Liver (tissue), 3 donors: ENCODE results near the gene CYP24A1.

Source experiments
- TAF1 ChIP-seq: conservative IDR thresholded peaks from 2 replicates; pipeline ENCODE4 v1.6.1; 2016; ENCODE audit warnings: antibody characterized with exemption, mild to moderate bottlenecking
- YY1 ChIP-seq: IDR thresholded peaks from 2 replicates; pipeline ENCODE4 v1.6.1; 2016; ENCODE audit warnings: antibody characterized with exemption, mild to moderate bottlenecking
- TF ChIP-seq, protein P1 (sequence below): fragments of 150-350 bp; IDR thresholded peaks from 2 replicates; pipeline ENCODE4 v1.5.1; 2017; ENCODE audit warnings: improper control_type of control experiment, low read depth, low read length; ENCODE audit not compliant: missing input control
- TF ChIP-seq, protein P2 (sequence below): IDR thresholded peaks from 2 replicates; pipeline ENCODE4 v1.6.1; 2016; ENCODE audit warnings: antibody characterized with exemption
- TF ChIP-seq, protein P3 (sequence below): IDR thresholded peaks from 2 replicates; pipeline ENCODE4 v1.6.1; 2016; ENCODE audit warnings: antibody characterized with exemption
- donor health status: healthy.
- donor health status: healthy.

DNA sequence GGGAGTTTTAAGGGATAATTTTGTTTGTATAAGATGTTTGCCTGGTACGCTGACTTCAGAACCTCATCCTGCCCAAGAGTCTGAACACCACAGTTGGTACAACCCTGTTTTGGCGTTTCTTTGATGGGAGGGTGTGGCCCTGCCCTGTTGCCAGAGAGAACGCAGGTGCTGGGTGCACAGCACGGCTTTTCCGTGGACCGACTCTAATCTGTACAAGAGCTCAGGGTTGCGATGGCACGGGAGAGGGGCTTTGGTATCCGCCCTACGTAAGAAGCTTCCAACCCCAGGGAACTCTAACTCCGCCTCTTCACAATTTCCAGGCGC lies 1.3 kb downstream of the CYP24A1 start:
- TF ChIP-seq, protein P1, sequence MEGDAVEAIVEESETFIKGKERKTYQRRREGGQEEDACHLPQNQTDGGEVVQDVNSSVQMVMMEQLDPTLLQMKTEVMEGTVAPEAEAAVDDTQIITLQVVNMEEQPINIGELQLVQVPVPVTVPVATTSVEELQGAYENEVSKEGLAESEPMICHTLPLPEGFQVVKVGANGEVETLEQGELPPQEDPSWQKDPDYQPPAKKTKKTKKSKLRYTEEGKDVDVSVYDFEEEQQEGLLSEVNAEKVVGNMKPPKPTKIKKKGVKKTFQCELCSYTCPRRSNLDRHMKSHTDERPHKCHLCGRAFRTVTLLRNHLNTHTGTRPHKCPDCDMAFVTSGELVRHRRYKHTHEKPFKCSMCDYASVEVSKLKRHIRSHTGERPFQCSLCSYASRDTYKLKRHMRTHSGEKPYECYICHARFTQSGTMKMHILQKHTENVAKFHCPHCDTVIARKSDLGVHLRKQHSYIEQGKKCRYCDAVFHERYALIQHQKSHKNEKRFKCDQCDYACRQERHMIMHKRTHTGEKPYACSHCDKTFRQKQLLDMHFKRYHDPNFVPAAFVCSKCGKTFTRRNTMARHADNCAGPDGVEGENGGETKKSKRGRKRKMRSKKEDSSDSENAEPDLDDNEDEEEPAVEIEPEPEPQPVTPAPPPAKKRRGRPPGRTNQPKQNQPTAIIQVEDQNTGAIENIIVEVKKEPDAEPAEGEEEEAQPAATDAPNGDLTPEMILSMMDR: no peak
- TF ChIP-seq, protein P2, sequence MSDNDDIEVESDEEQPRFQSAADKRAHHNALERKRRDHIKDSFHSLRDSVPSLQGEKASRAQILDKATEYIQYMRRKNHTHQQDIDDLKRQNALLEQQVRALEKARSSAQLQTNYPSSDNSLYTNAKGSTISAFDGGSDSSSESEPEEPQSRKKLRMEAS: no peak
- TF ChIP-seq TAF1 (no peak), YY1 (no peak)
- TF ChIP-seq, protein P3, sequence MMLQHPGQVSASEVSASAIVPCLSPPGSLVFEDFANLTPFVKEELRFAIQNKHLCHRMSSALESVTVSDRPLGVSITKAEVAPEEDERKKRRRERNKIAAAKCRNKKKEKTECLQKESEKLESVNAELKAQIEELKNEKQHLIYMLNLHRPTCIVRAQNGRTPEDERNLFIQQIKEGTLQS: no peak
